ENCODE measurements around the gene TMEM51. TPM values are rescaled to one million over a fixed set of nuclear protein-coding genes. Genes with fewer than 3 reads are reported as not detected.

The TMEM51 gene
- total RNA-seq, 1 donor from 2014 or later: 0.11 TPM

DNA sequence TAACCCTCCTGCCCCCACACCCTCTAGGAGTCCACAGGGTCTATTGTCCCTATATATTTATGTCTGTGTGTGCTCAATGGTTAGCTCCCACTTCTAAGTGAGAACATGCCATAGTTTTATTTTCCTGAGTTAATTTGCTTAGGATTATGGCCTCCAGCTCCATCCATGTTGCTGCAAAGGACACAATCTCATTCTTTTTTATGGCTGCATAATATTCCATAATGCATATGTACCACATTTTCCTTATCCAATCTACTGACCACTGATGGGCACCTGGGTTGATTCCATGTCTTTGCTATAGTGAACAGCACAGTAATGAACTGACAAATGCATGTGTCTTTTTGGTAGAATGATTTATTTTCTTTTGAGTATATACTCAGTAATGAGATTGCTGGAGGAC lies 80.1 kb downstream of the TMEM51 start:
- Mint-ChIP-seq H3K36me3 (ENCODE audit: low read depth) (no peaks in the 10 kb centered on the region), H3K9me3 (no peaks in the 10 kb centered on the region), H3K27ac (no peak overlapping the region), H3K27me3 (ENCODE audit: low read depth) (peaks cover 17% of the 10 kb centered on the region), H3K4me3 (ENCODE audit: low read depth) (no peak overlapping the region), H3K4me1 (ENCODE audit: low read depth) (peaks cover 27% of the 10 kb centered on the region)
- intact Hi-C loops (cut with micrococcal nuclease): loop anchor here (5.0 kb wide), 1 partner anchor 179 kb away; no protein-coding TSS in a partner anchor
- no peak for DNase-seq (ENCODE audit: low spot score)

DNA sequence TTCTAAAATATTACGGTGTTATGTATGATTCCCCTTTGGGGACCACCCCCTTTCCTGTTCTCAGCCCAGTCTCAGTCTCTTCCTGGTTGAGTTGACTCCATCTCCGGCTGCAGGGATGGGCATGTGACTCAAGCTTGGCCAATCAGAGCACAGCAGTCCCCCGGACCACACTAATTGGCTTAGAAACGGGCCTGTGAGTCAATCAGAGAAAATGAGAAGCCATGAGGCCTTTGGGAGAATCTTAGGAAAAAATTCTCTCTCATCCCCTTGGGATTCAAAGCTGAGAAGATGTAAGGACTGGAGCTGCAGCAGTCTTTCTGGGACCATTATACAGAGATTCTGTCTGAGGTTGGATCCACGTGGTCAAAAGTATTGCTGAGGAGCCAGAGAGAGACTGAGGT lies 82.8 kb downstream of the TMEM51 start:
- intact Hi-C loops (cut with micrococcal nuclease): no loop called here
- no peak for DNase-seq (ENCODE audit: low spot score)
- H3K27me3 Mint-ChIP-seq (ENCODE audit: low read depth): peaks cover 13% of the 10 kb centered on the region
- no peaks in the 10 kb centered on the region for H3K36me3 Mint-ChIP-seq (ENCODE audit: low read depth)
- no peak overlapping the region for H3K27ac Mint-ChIP-seq
- H3K4me3 Mint-ChIP-seq (ENCODE audit: low read depth): no peak overlapping the region
- no peaks in the 10 kb centered on the region for H3K9me3 Mint-ChIP-seq
- H3K4me1 Mint-ChIP-seq (ENCODE audit: low read depth): peaks cover 25% of the 10 kb centered on the region

DNA sequence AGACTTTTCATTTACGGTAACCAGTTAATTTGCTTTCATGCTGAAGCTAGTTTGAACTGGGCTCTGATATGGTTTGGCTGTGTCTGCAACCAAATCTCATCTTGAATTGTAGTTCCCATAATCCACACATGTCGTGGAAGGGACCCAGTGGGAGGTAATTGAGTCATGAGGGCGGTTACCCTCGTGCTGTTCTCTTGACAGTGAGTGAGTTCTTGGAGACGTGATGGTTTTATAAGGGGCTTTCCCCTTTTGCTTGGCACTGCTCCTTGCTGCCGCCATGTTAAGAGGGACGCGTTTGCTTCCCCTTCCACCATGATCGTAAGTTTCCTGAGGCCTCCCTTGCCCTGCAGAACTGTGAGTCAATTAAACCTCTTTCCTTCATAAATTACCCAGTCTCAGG lies 83.2 kb downstream of the TMEM51 start:
- DNase-seq (ENCODE audit: low spot score): no peak
- intact Hi-C loops (cut with micrococcal nuclease): no loop called here
- H3K9me3 Mint-ChIP-seq: no peaks in the 10 kb centered on the region
- H3K27ac Mint-ChIP-seq: no peak overlapping the region
- peaks cover 21% of the 10 kb centered on the region for H3K4me1 Mint-ChIP-seq (ENCODE audit: low read depth)
- no peak overlapping the region for H3K4me3 Mint-ChIP-seq (ENCODE audit: low read depth)
- H3K36me3 Mint-ChIP-seq (ENCODE audit: low read depth): no peaks in the 10 kb centered on the region
- peaks cover 16% of the 10 kb centered on the region for H3K27me3 Mint-ChIP-seq (ENCODE audit: low read depth)

DNA sequence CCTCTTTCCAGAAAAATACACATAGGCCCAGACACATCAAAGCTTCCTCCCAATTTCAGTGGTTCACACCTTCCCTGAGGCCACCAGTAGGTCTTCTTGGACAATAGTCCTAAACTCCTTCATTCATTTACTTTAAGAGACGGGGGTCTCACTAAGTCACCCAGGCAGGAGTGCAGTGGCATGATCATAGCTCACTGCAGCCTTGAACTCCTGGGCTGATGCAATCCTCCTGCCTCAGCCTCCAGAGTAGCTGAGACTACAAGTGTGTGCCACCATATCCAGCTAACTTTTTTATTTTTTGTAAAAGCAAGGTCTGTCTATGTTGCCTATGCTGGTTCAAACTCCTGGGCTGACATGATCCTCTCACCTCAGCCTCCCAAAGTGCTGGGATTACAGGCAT lies 85.2 kb downstream of the TMEM51 start:
- Mint-ChIP-seq H3K27me3 (ENCODE audit: low read depth) (peaks cover 28% of the 10 kb centered on the region), H3K9me3 (no peaks in the 10 kb centered on the region)

DNA sequence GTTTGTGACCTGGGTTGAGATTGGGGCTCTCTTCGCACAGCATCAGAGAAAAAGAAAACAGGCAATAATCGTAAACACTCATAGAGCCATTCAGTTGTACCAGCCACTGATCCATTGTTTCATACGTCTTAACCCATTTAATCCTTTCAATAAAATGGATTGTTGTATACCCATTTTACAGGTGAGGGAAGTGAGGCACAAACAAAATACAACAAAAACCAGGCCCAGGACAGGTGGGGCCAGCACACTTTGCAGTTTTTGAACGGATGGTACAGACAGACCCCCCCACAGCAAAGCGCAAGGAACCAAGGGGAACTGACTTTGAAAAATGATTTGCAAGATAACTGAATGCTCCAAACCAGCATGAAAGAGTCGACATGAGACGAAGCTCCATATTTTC lies 89.2 kb downstream of the TMEM51 start:
- H3K4me3 Mint-ChIP-seq (ENCODE audit: low read depth): no peak overlapping the region
- no peak for DNase-seq (ENCODE audit: low spot score)
- intact Hi-C loops (cut with micrococcal nuclease): no loop called here
- H3K4me1 Mint-ChIP-seq (ENCODE audit: low read depth): peaks cover 18% of the 10 kb centered on the region
- peaks cover 53% of the 10 kb centered on the region for H3K27me3 Mint-ChIP-seq (ENCODE audit: low read depth)
- H3K27ac Mint-ChIP-seq: no peak overlapping the region
- peaks cover 17% of the 10 kb centered on the region for H3K9me3 Mint-ChIP-seq
- no peaks in the 10 kb centered on the region for H3K36me3 Mint-ChIP-seq (ENCODE audit: low read depth)

More for the DNA sequence above, 85.2 kb downstream of the TMEM51 start:
- Mint-ChIP-seq H3K27ac (no peak overlapping the region), H3K4me3 (ENCODE audit: low read depth) (no peak overlapping the region), H3K36me3 (ENCODE audit: low read depth) (no peaks in the 10 kb centered on the region), H3K4me1 (ENCODE audit: low read depth) (peaks cover 17% of the 10 kb centered on the region)
- DNase-seq (ENCODE audit: low spot score): no peak
- intact Hi-C loops (cut with micrococcal nuclease): no loop called here

DNA sequence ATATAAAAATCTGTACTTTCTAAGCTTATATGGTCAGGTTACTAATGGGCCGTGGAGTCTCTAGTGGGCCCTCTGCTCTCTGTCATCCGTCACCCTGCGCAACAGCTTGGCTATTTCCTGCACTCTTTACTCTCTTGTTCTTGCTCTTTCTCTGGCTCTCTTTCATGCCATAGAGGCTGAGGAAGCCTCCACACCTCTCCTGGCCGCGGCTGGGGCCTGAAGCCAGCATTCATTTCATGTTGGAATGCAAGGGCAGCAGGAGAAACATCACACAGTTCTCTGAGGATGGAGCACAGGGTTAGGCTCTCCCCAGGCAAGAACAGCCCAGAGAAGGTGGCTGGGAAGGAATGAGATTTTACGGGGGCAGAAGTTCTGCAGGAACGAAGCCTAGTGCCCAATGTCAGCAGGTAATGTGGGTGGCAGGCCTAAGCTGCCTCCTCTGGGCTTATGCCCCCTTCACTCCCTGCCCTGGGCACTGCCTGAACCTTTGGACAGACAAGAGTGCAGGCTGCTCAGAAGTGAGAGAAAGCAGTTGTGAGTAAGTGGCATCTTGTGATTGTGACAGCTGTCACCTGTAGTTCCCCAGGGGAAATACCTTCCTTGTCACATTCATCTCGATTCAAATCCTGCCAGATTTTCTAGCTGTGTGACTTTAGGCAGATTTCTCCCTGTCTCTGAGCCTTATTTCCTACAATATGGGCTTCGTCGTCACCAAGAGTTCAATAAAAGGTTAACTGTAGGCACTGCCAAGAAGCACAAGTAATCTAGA lies 89.9 kb downstream of the TMEM51 start:
- Mint-ChIP-seq H3K9me3 (peaks cover 17% of the 10 kb centered on the region), H3K36me3 (ENCODE audit: low read depth) (no peaks in the 10 kb centered on the region), H3K27ac (no peak overlapping the region), H3K27me3 (ENCODE audit: low read depth) (peaks cover 57% of the 10 kb centered on the region), H3K4me3 (ENCODE audit: low read depth) (no peak overlapping the region), H3K4me1 (ENCODE audit: low read depth) (peaks cover 24% of the 10 kb centered on the region)
- DNase-seq (ENCODE audit: low spot score): no peak
- intact Hi-C loops (cut with micrococcal nuclease): no loop called here

DNA sequence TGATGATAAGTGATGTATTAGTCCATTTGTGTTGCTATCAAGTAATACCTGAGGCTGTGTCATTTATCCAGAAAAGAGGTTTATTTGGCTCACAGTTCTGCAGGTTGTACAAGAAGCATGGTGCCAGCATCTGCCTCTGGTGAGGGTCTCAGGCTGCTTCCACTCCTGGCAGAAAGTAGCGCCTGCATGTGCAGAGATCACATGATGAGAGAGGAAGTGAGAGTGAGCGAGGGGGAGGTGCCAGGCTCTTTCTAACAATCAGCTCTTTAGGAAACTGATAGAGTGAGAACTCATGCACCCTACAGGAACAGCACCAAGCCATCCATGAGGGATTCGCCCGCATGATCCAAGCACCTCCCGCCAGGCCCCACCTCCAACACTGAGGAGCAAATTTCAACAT lies 91.3 kb downstream of the TMEM51 start:
- Mint-ChIP-seq H3K27ac (no peak overlapping the region), H3K4me1 (ENCODE audit: low read depth) (peaks cover 33% of the 10 kb centered on the region), H3K9me3 (peaks cover 17% of the 10 kb centered on the region), H3K4me3 (ENCODE audit: low read depth) (no peak overlapping the region), H3K27me3 (ENCODE audit: low read depth) (peaks cover 65% of the 10 kb centered on the region), H3K36me3 (ENCODE audit: low read depth) (peaks cover 3% of the 10 kb centered on the region)
- DNase-seq (ENCODE audit: low spot score): no peak
- intact Hi-C loops (cut with micrococcal nuclease): no loop called here

DNA sequence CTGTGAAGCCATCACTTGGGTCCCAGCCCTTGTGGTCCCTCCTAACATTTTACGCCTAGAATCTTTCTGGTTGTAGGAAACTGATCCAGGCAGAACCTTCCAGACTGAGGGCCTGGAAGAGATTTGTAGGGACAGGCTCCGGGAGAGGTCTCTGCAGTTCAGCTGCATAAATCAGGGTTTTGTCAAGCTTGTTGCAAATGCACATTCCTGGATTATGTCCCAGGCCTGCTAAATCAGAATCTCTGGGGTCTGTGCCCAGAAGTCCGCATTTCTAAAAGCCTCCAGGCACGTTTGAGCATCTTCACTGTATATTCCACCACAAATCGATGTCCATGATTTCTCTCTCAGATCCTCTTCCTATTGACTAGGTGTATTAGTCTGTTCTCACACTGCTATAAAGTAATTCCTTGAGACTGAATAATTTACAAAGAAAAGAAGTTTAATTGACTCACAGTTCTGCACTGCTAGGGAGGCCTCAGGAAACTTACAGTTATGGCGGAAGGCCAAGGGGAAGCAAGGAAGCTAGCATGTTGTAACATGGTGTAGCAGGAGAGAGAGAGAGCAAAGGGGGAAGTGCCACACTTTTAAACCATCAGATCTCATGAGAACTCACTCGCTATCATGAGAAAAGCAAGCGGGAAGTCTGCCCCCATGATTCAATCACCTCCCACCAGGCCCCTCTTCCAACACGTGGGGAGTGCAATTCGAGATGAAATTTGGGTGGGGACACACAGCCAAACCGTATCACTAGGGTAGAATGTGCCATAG lies 92.2 kb downstream of the TMEM51 start:
- H3K4me3 Mint-ChIP-seq (ENCODE audit: low read depth): no peak overlapping the region

DNA sequence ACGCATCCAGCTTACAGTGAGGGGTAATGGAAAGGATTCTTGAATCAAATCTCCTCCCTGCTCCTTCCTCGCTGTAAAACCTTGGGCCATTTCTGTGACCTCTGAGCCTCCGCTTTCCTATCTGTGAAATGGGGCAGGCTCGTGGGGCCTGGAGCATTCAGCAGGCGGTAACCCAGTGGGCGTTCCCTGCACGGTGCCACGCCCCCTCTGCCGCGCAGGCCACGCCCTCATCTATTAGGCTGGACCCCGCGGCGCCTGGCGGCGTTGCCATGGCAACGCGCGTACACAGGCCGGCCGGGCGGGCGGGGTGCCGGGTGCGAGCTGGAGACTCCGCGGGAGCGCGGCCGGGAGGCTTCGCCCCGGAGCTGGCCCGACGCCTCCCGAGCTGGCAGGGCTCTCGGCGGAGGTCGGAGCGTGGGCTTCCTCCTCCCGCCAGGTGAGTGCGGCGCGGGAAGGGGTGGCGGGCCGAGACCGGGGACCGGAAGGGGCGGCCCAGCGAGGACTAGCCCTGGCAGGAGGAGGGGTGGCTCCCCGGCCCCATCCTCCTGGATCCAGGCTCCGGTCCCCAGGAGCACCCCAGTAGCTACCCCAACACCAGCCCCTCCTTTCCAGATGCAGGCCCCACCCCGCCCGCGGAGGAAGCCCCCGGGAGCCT lies 93.5 kb downstream of the TMEM51 start, which contains the start of gene FHAD1:
Gene FHAD1, plus strand, starts transcription at position 264 of the 655 bp plus-strand sequence. CDS start 4,562 bp downstream, outside the sequence.
- peak within 1 kb of the TSS; percentile 58 for H3K27ac Mint-ChIP-seq
- H3K9me3 Mint-ChIP-seq: peaks cover 17% of the 10 kb centered on the region
- peaks cover 3% of the 10 kb centered on the region for H3K36me3 Mint-ChIP-seq (ENCODE audit: low read depth)
- peaks cover 69% of the 10 kb centered on the region for H3K27me3 Mint-ChIP-seq (ENCODE audit: low read depth)
- peak; percentile 41 for DNase-seq (ENCODE audit: low spot score)
- intact Hi-C loops (cut with micrococcal nuclease): no loop called here
- H3K4me1 Mint-ChIP-seq (ENCODE audit: low read depth): peaks cover 47% of the 10 kb centered on the region
- H3K4me3 Mint-ChIP-seq (ENCODE audit: low read depth): peak within 1 kb of the TSS; percentile 69

More for the DNA sequence above, 92.2 kb downstream of the TMEM51 start:
- DNase-seq (ENCODE audit: low spot score): no peak
- Mint-ChIP-seq H3K27ac (no peak overlapping the region), H3K9me3 (peaks cover 17% of the 10 kb centered on the region), H3K36me3 (ENCODE audit: low read depth) (peaks cover 3% of the 10 kb centered on the region), H3K4me1 (ENCODE audit: low read depth) (peaks cover 39% of the 10 kb centered on the region), H3K27me3 (ENCODE audit: low read depth) (peaks cover 71% of the 10 kb centered on the region)
- intact Hi-C loops (cut with micrococcal nuclease): no loop called here

DNA sequence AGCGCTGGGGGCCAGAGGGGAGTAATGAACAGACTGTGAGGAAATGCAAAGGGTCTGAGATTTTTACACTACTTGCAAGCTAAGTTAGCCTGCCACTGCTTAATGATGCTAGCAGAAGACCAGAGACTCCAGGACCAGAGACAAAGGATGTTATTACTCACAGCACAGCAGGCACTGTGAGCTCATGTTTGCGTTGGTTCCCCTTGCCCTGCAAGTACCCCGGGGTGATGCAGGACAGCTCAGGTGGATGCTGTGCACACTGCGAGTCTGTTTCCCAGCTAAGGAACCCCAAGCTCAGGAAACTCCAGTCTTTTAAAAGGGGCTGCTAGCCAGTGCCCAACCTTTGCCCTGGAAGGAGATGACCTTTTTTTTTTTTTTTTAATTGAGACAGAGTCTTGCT lies 94.7 kb downstream of the TMEM51 start:
- peak overlapping the region; percentile 69 for H3K4me3 Mint-ChIP-seq (ENCODE audit: low read depth)
- DNase-seq (ENCODE audit: low spot score): no peak
- intact Hi-C loops (cut with micrococcal nuclease): no loop called here
- peaks cover 17% of the 10 kb centered on the region for H3K9me3 Mint-ChIP-seq
- H3K4me1 Mint-ChIP-seq (ENCODE audit: low read depth): peaks cover 57% of the 10 kb centered on the region
- peaks cover 63% of the 10 kb centered on the region for H3K27me3 Mint-ChIP-seq (ENCODE audit: low read depth)
- H3K36me3 Mint-ChIP-seq (ENCODE audit: low read depth): peaks cover 3% of the 10 kb centered on the region
- peak overlapping the region; percentile 43 for H3K27ac Mint-ChIP-seq

DNA sequence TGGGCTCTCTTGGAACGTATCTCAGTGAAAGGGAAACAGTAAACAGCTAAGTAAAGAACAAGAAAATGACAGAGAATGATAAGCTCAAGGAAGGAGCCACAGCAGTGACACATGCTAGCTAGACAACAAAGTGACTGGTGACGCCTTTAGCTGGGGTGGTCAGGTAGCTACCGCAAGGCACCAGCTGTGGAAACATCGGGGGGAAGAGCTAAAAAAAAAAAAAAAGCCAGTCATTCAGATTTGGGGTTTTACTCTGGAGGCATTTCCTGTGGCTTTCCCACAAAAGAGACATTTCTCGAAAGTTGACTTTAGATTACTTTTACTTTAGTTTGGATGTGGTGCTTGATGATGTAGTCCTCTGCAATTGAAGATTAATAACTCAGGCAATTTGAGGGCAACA lies 95.5 kb downstream of the TMEM51 start:
- H3K27me3 Mint-ChIP-seq (ENCODE audit: low read depth): peaks cover 58% of the 10 kb centered on the region
- peaks cover 3% of the 10 kb centered on the region for H3K36me3 Mint-ChIP-seq (ENCODE audit: low read depth)
- peak; percentile 71 for DNase-seq (ENCODE audit: low spot score)
- peaks cover 57% of the 10 kb centered on the region for H3K4me1 Mint-ChIP-seq (ENCODE audit: low read depth)
- H3K9me3 Mint-ChIP-seq: peaks cover 16% of the 10 kb centered on the region
- peak overlapping the region; percentile 58 for H3K4me3 Mint-ChIP-seq (ENCODE audit: low read depth)
- H3K27ac Mint-ChIP-seq: peak overlapping the region; percentile 81
- intact Hi-C loops (cut with micrococcal nuclease): loop anchor here (1.0 kb wide), 1 partner anchor 18 kb away; no protein-coding TSS in a partner anchor

DNA sequence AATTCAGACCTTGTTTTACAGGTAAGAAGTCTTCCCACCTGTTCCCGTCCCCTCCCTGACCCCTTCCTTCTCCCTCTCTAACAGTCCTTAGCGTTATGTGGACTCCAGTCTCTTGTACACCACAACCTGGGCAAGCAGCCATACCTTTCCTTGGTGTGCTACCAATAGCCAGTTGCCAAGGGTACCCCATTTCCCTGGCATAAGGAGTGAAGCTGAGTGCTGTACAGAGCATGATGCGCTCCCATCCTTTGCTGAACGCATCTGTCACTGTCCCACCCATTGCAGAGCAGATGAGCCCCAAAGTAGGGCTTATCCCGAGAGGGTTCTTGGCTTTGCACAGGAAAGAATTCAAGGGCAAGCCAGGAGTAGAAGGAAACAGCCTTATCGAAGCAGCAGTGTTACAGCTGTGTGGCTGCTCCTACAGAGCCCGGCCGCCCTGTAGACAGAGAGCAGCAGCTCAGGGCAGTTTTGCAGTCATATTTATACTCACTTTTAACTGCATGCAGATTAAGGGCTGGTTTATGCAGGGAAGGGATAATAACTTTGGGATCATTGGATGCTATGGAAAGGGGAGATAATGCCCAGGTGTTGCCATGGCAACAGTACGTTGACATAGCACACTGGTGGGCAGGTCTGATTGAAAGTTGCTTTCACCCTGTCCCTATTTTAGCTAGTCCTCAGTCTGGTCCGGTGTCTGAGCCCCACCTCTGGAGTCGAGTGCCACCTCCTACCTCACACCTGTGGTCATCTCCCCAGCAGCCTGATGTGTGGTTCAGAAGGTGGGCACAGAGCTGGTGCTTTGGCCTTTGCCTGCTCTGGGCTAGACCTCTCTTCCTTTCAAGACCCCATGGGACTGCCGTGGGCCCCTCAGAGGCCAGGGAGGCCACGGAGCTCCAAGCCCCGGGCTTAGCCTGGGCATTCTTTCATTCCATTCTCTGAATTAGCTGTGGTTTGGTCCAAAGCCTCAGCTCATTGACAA lies 98.6 kb downstream of the TMEM51 start:
- intact Hi-C loops (cut with micrococcal nuclease): no loop called here
- H3K4me1 Mint-ChIP-seq (ENCODE audit: low read depth): peaks cover 50% of the 10 kb centered on the region

More for the DNA sequence above, 98.6 kb downstream of the TMEM51 start:
- DNase-seq (ENCODE audit: low spot score): no peak
- H3K27me3 Mint-ChIP-seq (ENCODE audit: low read depth): peaks cover 42% of the 10 kb centered on the region
- H3K27ac Mint-ChIP-seq: peak overlapping the region; percentile 57
- no peaks in the 10 kb centered on the region for H3K9me3 Mint-ChIP-seq
- no peak overlapping the region for H3K4me3 Mint-ChIP-seq (ENCODE audit: low read depth)
- peaks cover 3% of the 10 kb centered on the region for H3K36me3 Mint-ChIP-seq (ENCODE audit: low read depth)
